ENCODE measurements around the gene TGFBR3L. TPM values are rescaled to one million over a fixed set of nuclear protein-coding genes. Genes with fewer than 3 reads are reported as not detected.

Gene TGFBR3L
- total RNA-seq, 1 donor from 2014 or later, result 11.2 TPM

- Mint-ChIP-seq H3K36me3 (ENCODE audit: low read depth) (peaks cover 9% of the 10 kb centered on the region), H3K4me1 (ENCODE audit: low read depth) (peaks cover 26% of the 10 kb centered on the region), H3K27me3 (ENCODE audit: low read depth) (no peaks in the 10 kb centered on the region), H3K27ac (ENCODE audit: unreplicated experiment) (peak overlapping the region; percentile 100), H3K4me3 (ENCODE audit: unreplicated experiment) (no peak overlapping the region), H3K9me3 (ENCODE audit: low read depth) (no peaks in the 10 kb centered on the region)
- no peak for TF ChIP-seq CTCF (IDR thresholded peaks at IDR 0.05)
- DNase-seq (ENCODE audit: low spot score), result peak; percentile 92
These were observed 16.8 kb downstream of the TGFBR3L start for GRCh38 chr19:7931221-7932061.

GRCh38 chr19:7932276-7932929, 17.8 kb downstream of the TGFBR3L start:
- peak; percentile 90 for DNase-seq (ENCODE audit: low spot score)
- Mint-ChIP-seq H3K36me3 (ENCODE audit: low read depth) (peaks cover 9% of the 10 kb centered on the region), H3K27me3 (ENCODE audit: low read depth) (no peaks in the 10 kb centered on the region), H3K27ac (ENCODE audit: unreplicated experiment) (no peak overlapping the region), H3K4me3 (ENCODE audit: unreplicated experiment) (no peak overlapping the region), H3K9me3 (ENCODE audit: low read depth) (no peaks in the 10 kb centered on the region), H3K4me1 (ENCODE audit: low read depth) (peaks cover 23% of the 10 kb centered on the region)
- TF ChIP-seq CTCF (IDR thresholded peaks at IDR 0.05), result no peak

GRCh38 chr19:7932930-7933300, 18.3 kb downstream of the TGFBR3L start:
- H3K9me3 Mint-ChIP-seq (ENCODE audit: low read depth), result no peaks in the 10 kb centered on the region
- H3K36me3 Mint-ChIP-seq (ENCODE audit: low read depth), result peaks cover 10% of the 10 kb centered on the region
- no peak overlapping the region for H3K27ac Mint-ChIP-seq (ENCODE audit: unreplicated experiment)

GRCh38 chr19:7933411-7933810, 18.8 kb downstream of the TGFBR3L start:
- H3K36me3 Mint-ChIP-seq (ENCODE audit: low read depth), result peaks cover 11% of the 10 kb centered on the region
- H3K4me3 Mint-ChIP-seq (ENCODE audit: unreplicated experiment), result no peak overlapping the region
- peak; percentile 64 for TF ChIP-seq CTCF (IDR thresholded peaks at IDR 0.05)
- no peaks in the 10 kb centered on the region for H3K9me3 Mint-ChIP-seq (ENCODE audit: low read depth)
- peaks cover 17% of the 10 kb centered on the region for H3K4me1 Mint-ChIP-seq (ENCODE audit: low read depth)
- no peak for DNase-seq (ENCODE audit: low spot score)
- no peak overlapping the region for H3K27ac Mint-ChIP-seq (ENCODE audit: unreplicated experiment)
- no peaks in the 10 kb centered on the region for H3K27me3 Mint-ChIP-seq (ENCODE audit: low read depth)

More at GRCh38 chr19:7932930-7933300, 18.3 kb downstream of the TGFBR3L start:
- no peak overlapping the region for H3K4me3 Mint-ChIP-seq (ENCODE audit: unreplicated experiment)
- peaks cover 22% of the 10 kb centered on the region for H3K4me1 Mint-ChIP-seq (ENCODE audit: low read depth)
- TF ChIP-seq CTCF (IDR thresholded peaks at IDR 0.05), result no peak
- H3K27me3 Mint-ChIP-seq (ENCODE audit: low read depth), result no peaks in the 10 kb centered on the region
- no peak for DNase-seq (ENCODE audit: low spot score)

DNA sequence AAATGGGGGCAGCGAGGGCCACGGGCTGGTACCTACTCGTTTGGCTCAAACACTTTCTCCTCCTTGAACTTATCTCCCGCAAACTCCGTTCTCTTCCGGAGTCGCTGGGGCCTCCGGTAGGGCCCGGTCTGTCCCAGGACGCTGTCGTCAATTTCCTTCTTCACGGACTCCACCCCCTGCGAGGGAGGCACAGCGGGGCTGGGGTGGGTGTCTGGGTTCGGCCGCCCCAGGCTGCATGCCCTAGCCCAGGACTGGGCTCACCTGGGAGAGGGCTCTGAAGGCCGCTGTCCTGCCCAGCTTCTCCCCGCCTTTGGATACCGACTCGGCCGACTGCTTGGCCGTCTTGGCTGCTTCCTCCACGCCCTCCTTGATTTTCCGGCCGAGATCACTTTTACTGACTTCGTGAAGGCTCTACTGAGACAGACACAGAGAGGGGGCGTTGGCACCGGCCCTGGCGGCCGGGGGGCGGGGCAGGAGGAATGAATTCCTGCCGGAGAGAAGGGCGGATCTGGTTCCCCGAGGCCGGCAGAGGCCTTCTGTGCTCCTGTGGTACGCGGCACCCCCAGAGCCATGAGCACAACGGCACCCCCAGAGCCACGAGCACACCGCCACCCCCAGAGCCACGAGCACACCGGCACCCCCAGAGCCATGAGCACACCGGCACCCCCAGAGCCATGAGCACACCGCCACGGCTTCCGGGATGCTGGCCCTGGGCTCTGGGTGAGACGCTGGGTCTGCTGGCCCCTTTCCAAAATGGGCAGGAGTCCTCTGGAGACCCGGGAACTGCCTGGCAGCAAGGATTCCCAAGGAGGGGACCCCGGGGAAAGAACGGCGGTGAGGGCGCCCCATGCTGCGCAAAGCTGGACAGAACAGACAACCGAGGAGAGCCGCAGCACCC, 19.4 kb downstream of the TGFBR3L start:
- peaks cover 10% of the 10 kb centered on the region for H3K4me1 Mint-ChIP-seq (ENCODE audit: low read depth)
- DNase-seq (ENCODE audit: low spot score), result peak; percentile 74
- peak; percentile 29 for TF ChIP-seq CTCF (IDR thresholded peaks at IDR 0.05)
- H3K27ac Mint-ChIP-seq (ENCODE audit: unreplicated experiment), result no peak overlapping the region
- no peaks in the 10 kb centered on the region for H3K27me3 Mint-ChIP-seq (ENCODE audit: low read depth)
- no peak overlapping the region for H3K4me3 Mint-ChIP-seq (ENCODE audit: unreplicated experiment)
- H3K36me3 Mint-ChIP-seq (ENCODE audit: low read depth), result peaks cover 14% of the 10 kb centered on the region
- H3K9me3 Mint-ChIP-seq (ENCODE audit: low read depth), result no peaks in the 10 kb centered on the region

All from chondrocyte (in vitro differentiated cells).